ENCODE measurements around the gene TNKS1BP1.

The TNKS1BP1 gene

GRCh38 chr11:57260937-57261783 is 63.6 kb downstream of the TNKS1BP1 start:
- no peak overlapping the region for H3K27ac ChIP-seq
- H3K79me2 ChIP-seq (ENCODE audit: insufficient read depth, low read depth): no peaks in the 10 kb centered on the region
- no peaks in the 10 kb centered on the region for H3K36me3 ChIP-seq (ENCODE audit: insufficient read depth)
- no peak overlapping the region for H3K9ac ChIP-seq
- no peaks in the 10 kb centered on the region for H3K27me3 ChIP-seq (ENCODE audit: insufficient read depth, low read depth)
- no peak for TF ChIP-seq CTCF (conservative IDR thresholded peaks at IDR 0.05; ENCODE audit: low read depth, low read length)
- H2AFZ ChIP-seq (ENCODE audit: low read depth): no peak overlapping the region
- no peaks in the 10 kb centered on the region for H4K20me1 ChIP-seq (ENCODE audit: insufficient read depth)
- H3K4me2 ChIP-seq: no peak overlapping the region
- H3K4me3 ChIP-seq (IDR thresholded peaks at IDR 0.05; ENCODE audit: insufficient read depth, low read depth, low read length): no peak overlapping the region
- no peaks in the 10 kb centered on the region for H3K4me1 ChIP-seq (ENCODE audit: low read depth, poor library complexity, severe bottlenecking)

GRCh38 chr11:57256119-57256518 is 68.6 kb downstream of the TNKS1BP1 start:
- Histone ChIP-seq H3K27ac (no peak overlapping the region), H3K4me1 (ENCODE audit: low read depth, poor library complexity, severe bottlenecking) (no peaks in the 10 kb centered on the region), H3K4me2 (no peak overlapping the region), H3K9ac (no peak overlapping the region), H3K4me3 (IDR thresholded peaks at IDR 0.05; ENCODE audit: insufficient read depth, low read depth, low read length) (no peak overlapping the region), H2AFZ (ENCODE audit: low read depth) (no peak overlapping the region), H3K36me3 (ENCODE audit: insufficient read depth) (no peaks in the 10 kb centered on the region), H3K27me3 (ENCODE audit: insufficient read depth, low read depth) (no peaks in the 10 kb centered on the region), H4K20me1 (ENCODE audit: insufficient read depth) (no peaks in the 10 kb centered on the region), H3K79me2 (ENCODE audit: insufficient read depth, low read depth) (no peaks in the 10 kb centered on the region)
- TF ChIP-seq CTCF (conservative IDR thresholded peaks at IDR 0.05; ENCODE audit: low read depth, low read length): no peak

GRCh38 chr11:57255618-57256017 is 69.1 kb downstream of the TNKS1BP1 start:
- Histone ChIP-seq H3K9ac (no peak overlapping the region), H3K4me3 (IDR thresholded peaks at IDR 0.05; ENCODE audit: insufficient read depth, low read depth, low read length) (no peak overlapping the region), H3K36me3 (ENCODE audit: insufficient read depth) (no peaks in the 10 kb centered on the region), H3K4me2 (no peak overlapping the region), H3K27ac (no peak overlapping the region), H3K27me3 (ENCODE audit: insufficient read depth, low read depth) (no peaks in the 10 kb centered on the region), H3K79me2 (ENCODE audit: insufficient read depth, low read depth) (no peaks in the 10 kb centered on the region), H2AFZ (ENCODE audit: low read depth) (no peak overlapping the region), H4K20me1 (ENCODE audit: insufficient read depth) (no peaks in the 10 kb centered on the region), H3K4me1 (ENCODE audit: low read depth, poor library complexity, severe bottlenecking) (no peaks in the 10 kb centered on the region)
- TF ChIP-seq CTCF (conservative IDR thresholded peaks at IDR 0.05; ENCODE audit: low read depth, low read length): no peak

- Histone ChIP-seq H3K4me3 (IDR thresholded peaks at IDR 0.05; ENCODE audit: insufficient read depth, low read depth, low read length) (no peak overlapping the region), H4K20me1 (ENCODE audit: insufficient read depth) (no peaks in the 10 kb centered on the region), H3K27ac (no peak overlapping the region), H3K27me3 (ENCODE audit: insufficient read depth, low read depth) (no peaks in the 10 kb centered on the region), H2AFZ (ENCODE audit: low read depth) (no peak overlapping the region), H3K9ac (no peak overlapping the region), H3K4me2 (no peak overlapping the region), H3K4me1 (ENCODE audit: low read depth, poor library complexity, severe bottlenecking) (no peaks in the 10 kb centered on the region), H3K79me2 (ENCODE audit: insufficient read depth, low read depth) (no peaks in the 10 kb centered on the region), H3K36me3 (ENCODE audit: insufficient read depth) (no peaks in the 10 kb centered on the region)
- TF ChIP-seq CTCF (conservative IDR thresholded peaks at IDR 0.05; ENCODE audit: low read depth, low read length): no peak
Measured at GRCh38 chr11:57254631-57255030, 70.1 kb downstream of the TNKS1BP1 start.
